Natural killer cell (primary cell): ENCODE measurements around the gene CDH8. TPM values are rescaled to one million over a fixed set of nuclear protein-coding genes. Genes with fewer than 3 reads are reported as not detected.

ENCODE experiments used
- ATAC-seq, 3 donors: fragments of 150-1000 bp in 2 of 3; fragments of 200-7000 bp in 1 of 3; cut with Tn5 transposase; 1 replicate in 1 of 3; 2 replicates in 2 of 3; pipeline ENCODE4 v1.10.0; 2021; ENCODE audit warnings: mild to moderate bottlenecking in 2 of 3, moderate library complexity in 2 of 3
- DNase-seq, 2 donors: peaks; one replicate each; pipeline versions ENCODE4 v3.0.0 to v3.0.0-alpha.2; 2013 to 2021; ENCODE audit warnings: mixed read lengths in 1 of 2
- H3K27ac ChIP-seq: one replicate; pipeline ENCODE4 v1.5.1; 2013; ENCODE audit warnings: mild to moderate bottlenecking, low read length
- H3K27me3 ChIP-seq: one replicate; pipeline ENCODE4 v1.6.1; 2013; ENCODE audit warnings: low read length; ENCODE audit not compliant: control insufficient read depth, insufficient read depth
- H3K36me3 ChIP-seq: one replicate; pipeline ENCODE4 v1.6.1; 2013; ENCODE audit warnings: low read length; ENCODE audit not compliant: control insufficient read depth, insufficient read depth
- H3K4me1 ChIP-seq: one replicate; pipeline ENCODE4 v1.6.1; 2013; ENCODE audit warnings: low read length; ENCODE audit not compliant: control insufficient read depth, insufficient read depth
- H3K4me3 ChIP-seq: one replicate; pipeline ENCODE4 v1.5.1; 2013; ENCODE audit warnings: low read length
- H3K9me3 ChIP-seq: one replicate; pipeline ENCODE4 v1.6.1; 2013; ENCODE audit warnings: low read length; ENCODE audit not compliant: control insufficient read depth, insufficient read depth
- H3K27ac Mint-ChIP-seq, 2 donors: one replicate each; pipeline ENCODE4 v1.8.0; 2022; ENCODE audit warnings: mild to moderate bottlenecking in 2 of 2, mixed read lengths in 2 of 2, moderate library complexity in 1 of 2
- H3K27me3 Mint-ChIP-seq, 2 donors: one replicate each; pipeline ENCODE4 v1.8.0; 2022; ENCODE audit warnings: low read depth in 2 of 2, mixed read lengths in 2 of 2
- H3K36me3 Mint-ChIP-seq: one replicate; pipeline ENCODE4 v1.8.0; 2022; ENCODE audit warnings: mixed read lengths
- H3K4me1 Mint-ChIP-seq, 2 donors: one replicate each; pipeline ENCODE4 v1.8.0; 2022; ENCODE audit warnings: mixed read lengths in 2 of 2
- H3K4me3 Mint-ChIP-seq: one replicate; pipeline ENCODE4 v1.8.0; 2022; ENCODE audit warnings: mild to moderate bottlenecking, moderate library complexity, mixed read lengths
- H3K9me3 Mint-ChIP-seq, 2 donors: one replicate each; pipeline ENCODE4 v1.8.0; 2022; ENCODE audit warnings: mixed read lengths in 2 of 2
- CTCF ChIP-seq: fragments of 200-600 bp; IDR thresholded peaks from one replicate; pipeline ENCODE4 v1.8.0; 2022; ENCODE audit warnings: antibody characterized with exemption
- WGBS: methylation state at CpG from one replicate; pipeline ENCODE4 v1.1.7; 2013; ENCODE audit warnings: missing lambda C conversion rate; ENCODE audit not compliant: insufficient coverage; 5-methylcytosine and 5-hydroxymethylcytosine counted together
- intact Hi-C: fragments of 100-400 bp; cut with micrococcal nuclease; formaldehyde crosslinking; loops from one replicate; pipeline ENCODE4 v1.14.2; 2022
- total RNA-seq, 4 donors: library from RNA; stranded (reverse); fragments of 120-200 nt in 1 of 4; gene quantifications; one replicate each; pipeline versions ENCODE4 v1.2.3 to v1.2.4, GENCODE V29; 2013 to 2022

Gene CDH8
- total RNA-seq, 3 donors from 2014 or later (not counting 1 experiment from before 2014, with no cell fraction given) = not detected

GRCh38 chr16:61934601-61935000 is 101.6 kb downstream of the CDH8 start:
- Histone ChIP-seq H3K27me3 (no peaks in the 10 kb centered on the region), H3K9me3 (no peaks in the 10 kb centered on the region), H3K27ac (no peak overlapping the region), H3K36me3 (no peaks in the 10 kb centered on the region), H3K4me3 (no peak overlapping the region), H3K4me1 (no peaks in the 10 kb centered on the region)
- DNase-seq (no peak), ATAC-seq (no peak)
- Mint-ChIP-seq H3K36me3 (no peaks in the 10 kb centered on the region), H3K4me1 (no peaks in the 10 kb centered on the region), H3K4me3 (no peak overlapping the region), H3K9me3 (peaks cover 2 to 7% of the 10 kb centered on the region in 2 donors), H3K27me3 (no peaks in the 10 kb centered on the region), H3K27ac (no peak overlapping the region)
- intact Hi-C loops = no loop called here
- TF ChIP-seq CTCF = no peak
- 78% methylated on average over 3 of the region's 3 CpGs for WGBS

GRCh38 chr16:61929776-61930175 is 106.5 kb downstream of the CDH8 start:
- H3K27me3 ChIP-seq = no peaks in the 10 kb centered on the region
- H3K9me3 ChIP-seq = peaks cover 3% of the 10 kb centered on the region
- no peak overlapping the region for H3K4me3 ChIP-seq
- no peak for TF ChIP-seq CTCF
- no peaks in the 10 kb centered on the region for H3K4me1 ChIP-seq
- intact Hi-C loops = no loop called here
- no peak overlapping the region for H3K27ac Mint-ChIP-seq
- no peak overlapping the region for H3K27ac ChIP-seq
- H3K4me3 Mint-ChIP-seq = no peak overlapping the region
- no CpG with 5 or more reads among the region's 1 CpG for whole genome bisulfite sequencing
- no peaks in the 10 kb centered on the region for H3K27me3 Mint-ChIP-seq
- no peaks in the 10 kb centered on the region for H3K36me3 Mint-ChIP-seq
- no peaks in the 10 kb centered on the region for H3K4me1 Mint-ChIP-seq
- ATAC-seq (no peak), DNase-seq (no peak)
- peaks cover 0 to 3% of the 10 kb centered on the region in 2 donors for H3K9me3 Mint-ChIP-seq
- no peaks in the 10 kb centered on the region for H3K36me3 ChIP-seq

GRCh38 chr16:61926766-61927165 is 109.5 kb downstream of the CDH8 start:
- Mint-ChIP-seq H3K27ac (no peak overlapping the region), H3K4me1 (no peaks in the 10 kb centered on the region), H3K36me3 (no peaks in the 10 kb centered on the region), H3K27me3 (no peaks in the 10 kb centered on the region), H3K9me3 (no peaks in the 10 kb centered on the region), H3K4me3 (no peak overlapping the region)
- H3K9me3 ChIP-seq = peaks cover 3% of the 10 kb centered on the region
- TF ChIP-seq CTCF = no peak
- no peak for DNase-seq
- no peak overlapping the region for H3K4me3 ChIP-seq
- no peak overlapping the region for H3K27ac ChIP-seq
- no peaks in the 10 kb centered on the region for H3K27me3 ChIP-seq
- H3K4me1 ChIP-seq = no peaks in the 10 kb centered on the region
- no peaks in the 10 kb centered on the region for H3K36me3 ChIP-seq
- ATAC-seq = no peak
- intact Hi-C loops = no loop called here
- WGBS = 86% methylated on average over 2 of the region's 3 CpGs

- Mint-ChIP-seq H3K36me3 (no peaks in the 10 kb centered on the region), H3K27me3 (no peaks in the 10 kb centered on the region), H3K4me1 (no peaks in the 10 kb centered on the region), H3K4me3 (no peak overlapping the region), H3K27ac (no peak overlapping the region), H3K9me3 (peaks cover 0 to 3% of the 10 kb centered on the region in 2 donors)
- TF ChIP-seq CTCF = no peak
- no peak for ATAC-seq
- Histone ChIP-seq H3K4me3 (no peak overlapping the region), H3K27ac (no peak overlapping the region), H3K4me1 (no peaks in the 10 kb centered on the region), H3K36me3 (no peaks in the 10 kb centered on the region), H3K27me3 (no peaks in the 10 kb centered on the region), H3K9me3 (peaks cover 3% of the 10 kb centered on the region)
- no peak for DNase-seq
- intact Hi-C loops = no loop called here
Observed at GRCh38 chr16:61923629-61924028, 112.6 kb downstream of the CDH8 start.
